B cell (primary cell): ENCODE results near the gene ZMAT5. TPM values are rescaled to one million over a fixed set of nuclear protein-coding genes. Genes with fewer than 3 reads are reported as not detected.

Experiments
- ATAC-seq: fragments of 200-7000 bp; cut with Tn5 transposase; one replicate; pipeline ENCODE4 v1.10.0; 2021; ENCODE audit warnings: low read depth, mild to moderate bottlenecking, moderate number of reproducible peaks, moderate library complexity
- CTCF ChIA-PET: fragments of 350-600 bp; sonication (Branson Sonifier 250); formaldehyde crosslinking; loops from one replicate; lab custom pipeline; 2021; ENCODE audit warnings: antibody characterized with exemption, inconsistent platforms; lab: Charles Lee
- POLR2A ChIA-PET: fragments of 350-600 bp; sonication (Branson Sonifier 250); formaldehyde crosslinking; loops from one replicate; lab custom pipeline; 2021; ENCODE audit warnings: antibody characterized with exemption; lab: Charles Lee
- DNase-seq: peaks from one replicate; pipeline ENCODE4 v3.0.0; 2013
- H2AFZ ChIP-seq: 2 replicates; pipeline ENCODE4 v1.6.1; 2012; ENCODE audit warnings: mild to moderate bottlenecking, low read depth, low read length; ENCODE audit not compliant: insufficient read depth, poor library complexity, severe bottlenecking
- H3K27ac ChIP-seq, 2 donors: 1 replicate in 1 of 2; 2 replicates in 1 of 2; pipeline ENCODE4 v1.5.1; 2012 to 2013; ENCODE audit warnings: low read length in 2 of 2, mild to moderate bottlenecking in 2 of 2, moderate library complexity in 1 of 2
- H3K27me3 ChIP-seq, 4 experiments: fragments of 200-600 bp in 1 of 4; sonication (generic) in 1 of 4; replicated peaks in 1 of 4; 1 replicate in 2 of 4; 2 replicates in 2 of 4; pipeline versions ENCODE4 v1.6.1 to v1.7.0; 2013 to 2016; ENCODE audit warnings: low read length in 3 of 4, mild to moderate bottlenecking in 2 of 4, mixed read lengths in 1 of 4, moderate library complexity in 1 of 4; ENCODE audit not compliant: insufficient read depth in 4 of 4, control insufficient read depth in 3 of 4; ENCODE audit errors: control extremely low read depth in 1 of 4
- H3K36me3 ChIP-seq, 2 experiments: replicated peaks in 1 of 2; 1 replicate in 1 of 2; 2 replicates in 1 of 2; pipeline versions ENCODE4 v1.6.1 to v1.7.1; 2013; ENCODE audit warnings: low read length in 1 of 2; ENCODE audit not compliant: insufficient read depth in 2 of 2, control insufficient read depth in 1 of 2; ENCODE audit errors: control extremely low read depth in 1 of 2, extremely low read depth in 1 of 2
- H3K4me1 ChIP-seq, 2 donors: fragments of 200-600 bp in 1 of 2; sonication (generic) in 1 of 2; 1 replicate in 1 of 2; 2 replicates in 1 of 2; pipeline versions ENCODE4 v1.5.1 to v1.6.1; 2013 to 2017; ENCODE audit warnings: low read length in 2 of 2; ENCODE audit not compliant: control insufficient read depth in 2 of 2, insufficient read depth in 2 of 2
- H3K4me2 ChIP-seq: replicated peaks from 2 replicates; pipeline ENCODE3; 2012; ENCODE audit warnings: mild to moderate bottlenecking, low read depth, low read length; ENCODE audit not compliant: poor library complexity, severe bottlenecking
- H3K4me3 ChIP-seq, 5 experiments: fragments of 200-600 bp in 1 of 5; sonication (generic) in 1 of 5; 1 replicate in 3 of 5; 2 replicates in 2 of 5; pipeline versions ENCODE4 v1.5.1 to v1.7.0; 2011 to 2016; ENCODE audit warnings: low read length in 4 of 5, mild to moderate bottlenecking in 4 of 5, low read depth in 2 of 5, control low read depth in 1 of 5, moderate library complexity in 1 of 5; ENCODE audit not compliant: insufficient read depth in 1 of 5; ENCODE audit errors: control extremely low read depth in 1 of 5, extremely low read depth in 1 of 5
- H3K79me2 ChIP-seq: fragments of 200-600 bp; sonication (generic); one replicate; pipeline ENCODE4 v1.6.0; 2016; ENCODE audit warnings: low read length; ENCODE audit not compliant: control insufficient read depth, insufficient read depth
- H3K9ac ChIP-seq: fragments of 200-600 bp; sonication (generic); 2 replicates; pipeline ENCODE4 v1.6.1; 2017; ENCODE audit warnings: mild to moderate bottlenecking, low read length, moderate library complexity
- H3K9me3 ChIP-seq, 3 donors: one replicate each; pipeline versions ENCODE4 v1.6.1 to v1.7.1; 2013; ENCODE audit warnings: low read length in 2 of 3; ENCODE audit not compliant: control insufficient read depth in 2 of 3, insufficient read depth in 1 of 3; ENCODE audit errors: control extremely low read depth in 1 of 3
- H4K20me1 ChIP-seq: 2 replicates; pipeline ENCODE4 v1.6.0; 2012; ENCODE audit warnings: mild to moderate bottlenecking, low read length; ENCODE audit not compliant: insufficient read depth, control insufficient read depth, poor library complexity, severe bottlenecking
- H3K27ac Mint-ChIP-seq: one replicate; pipeline ENCODE4 v1.8.0; 2021; ENCODE audit warnings: mixed read lengths
- H3K27me3 Mint-ChIP-seq: one replicate; pipeline ENCODE4 v1.8.0; 2021; ENCODE audit warnings: mixed read lengths
- H3K4me1 Mint-ChIP-seq: one replicate; pipeline ENCODE4 v1.8.0; 2021; ENCODE audit warnings: mixed read lengths
- H3K4me3 Mint-ChIP-seq: one replicate; pipeline ENCODE4 v1.8.0; 2021; ENCODE audit warnings: mixed read lengths
- H3K9me3 Mint-ChIP-seq: one replicate; pipeline ENCODE4 v1.8.0; 2022; ENCODE audit warnings: mixed read lengths; ENCODE audit not compliant: insufficient read depth
- CTCF ChIP-seq: fragments of 200-600 bp; IDR thresholded peaks from one replicate; pipeline ENCODE4 v1.8.0; 2022; ENCODE audit warnings: antibody characterized with exemption, mild to moderate bottlenecking
- EZH2 ChIP-seq: IDR thresholded peaks from 2 replicates; pipeline ENCODE4 v1.6.1; 2012; ENCODE audit warnings: borderline replicate concordance, low read depth, mild to moderate bottlenecking, moderate library complexity, low read length; ENCODE audit not compliant: insufficient read depth, poor library complexity, severe bottlenecking
- WGBS: methylation state at CpG from one replicate; pipeline ENCODE4 v1.1.5; 2013; ENCODE audit warnings: missing lambda C conversion rate; ENCODE audit not compliant: insufficient coverage; 5-methylcytosine and 5-hydroxymethylcytosine counted together
- intact Hi-C: fragments of 100-400 bp; cut with micrococcal nuclease; formaldehyde crosslinking; loops from one replicate; pipeline ENCODE4 v1.10.0; 2022
- polyA plus RNA-seq: library from polyadenylated mRNA; depleted of rRNA; stranded (reverse); fragments of >200 nt; gene quantifications from 2 replicates; pipeline ENCODE4 v1.2.3, GENCODE V29; 2012
- total RNA-seq, 2 donors: library from RNA; stranded (reverse); fragments of 120-200 nt in 1 of 2; gene quantifications; 1 replicate in 1 of 2; 2 replicates in 1 of 2; pipeline versions ENCODE4 v1.2.3 to v1.2.4, GENCODE V29; 2013 to 2022

The ZMAT5 gene
- total and polyA plus RNA-seq, 2 donors (not counting 1 experiment from before 2014, with no cell fraction given), result 17.8 to 26.3 TPM

DNA sequence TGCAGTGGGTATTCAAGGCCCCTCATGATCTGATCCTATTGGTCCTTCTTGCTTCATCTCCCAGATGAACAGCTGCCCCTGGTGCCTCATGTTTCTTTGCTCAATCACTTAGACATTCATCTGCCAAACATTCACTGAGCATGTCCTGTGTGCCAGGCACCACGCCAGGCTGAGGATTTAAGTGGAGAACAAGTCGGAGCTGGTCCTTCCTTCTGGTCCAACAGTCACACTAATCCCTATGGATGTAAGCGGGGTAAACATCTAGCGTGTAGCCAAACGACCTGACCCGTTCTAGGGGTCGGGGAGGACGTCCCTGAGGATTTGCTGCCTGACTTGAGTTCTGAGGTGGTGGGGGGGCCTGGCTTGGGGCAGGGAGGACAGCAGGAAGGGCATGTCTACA lies 21.9 kb downstream of the ZMAT5 start:
- Mint-ChIP-seq H3K9me3 (no peaks in the 10 kb centered on the region), H3K27me3 (no peaks in the 10 kb centered on the region), H3K4me3 (no peak overlapping the region), H3K27ac (no peak overlapping the region), H3K4me1 (no peaks in the 10 kb centered on the region)
- CTCF ChIA-PET, result no interaction called here
- ATAC-seq (no peak), DNase-seq (no peak)
- Histone ChIP-seq H3K4me2 (no peak overlapping the region), H3K4me1 (no peaks in the 10 kb centered on the region), H3K4me3 (no peak overlapping the region), H3K36me3 (peaks cover 0 to 42% of the 10 kb centered on the region in 2 experiments), H3K27me3 (no peaks in the 10 kb centered on the region), H2AFZ (no peak overlapping the region), H3K9ac (no peak overlapping the region), H3K27ac (no peak overlapping the region), H3K9me3 (no peaks in the 10 kb centered on the region), H3K79me2 (no peaks in the 10 kb centered on the region), H4K20me1 (no peaks in the 10 kb centered on the region)
- TF ChIP-seq CTCF, result no peak
- no peak for TF ChIP-seq EZH2
- POLR2A ChIA-PET, result interaction anchor here (0.6 kb wide), 1 partner anchor 12 kb away, joined by 9 read pairs; no protein-coding TSS in a partner anchor
- intact Hi-C loops, result no loop called here
- 95% methylated on average over 4 of the region's 8 CpGs for WGBS

GRCh38 chr22:29742326-29742725 lies 24.5 kb downstream of the ZMAT5 start:
- 53% methylated on average over 11 of the region's 13 CpGs for WGBS
- Histone ChIP-seq H3K4me2 (no peak overlapping the region), H3K27me3 (no peaks in the 10 kb centered on the region), H3K9ac (no peak overlapping the region), H3K36me3 (peaks cover 0 to 34% of the 10 kb centered on the region in 2 experiments), H4K20me1 (no peaks in the 10 kb centered on the region), H3K4me3 (no peak overlapping the region), H3K9me3 (peaks cover 0 to 3% (median 0%) of the 10 kb centered on the region in 3 donors), H2AFZ (no peak overlapping the region), H3K79me2 (no peaks in the 10 kb centered on the region), H3K27ac (no peak overlapping the region), H3K4me1 (no peaks in the 10 kb centered on the region)
- TF ChIP-seq CTCF, result no peak
- no peak for TF ChIP-seq EZH2
- no peak overlapping the region for H3K4me3 Mint-ChIP-seq
- H3K9me3 Mint-ChIP-seq, result no peaks in the 10 kb centered on the region
- ATAC-seq (no peak), DNase-seq (no peak)
- intact Hi-C loops, result no loop called here
- POLR2A ChIA-PET, result no interaction called here
- H3K27me3 Mint-ChIP-seq, result no peaks in the 10 kb centered on the region
- H3K27ac Mint-ChIP-seq, result no peak overlapping the region
- CTCF ChIA-PET, result no interaction called here
- no peaks in the 10 kb centered on the region for H3K4me1 Mint-ChIP-seq
